Esophagus muscularis mucosa (tissue), 4 donors: ENCODE results near the gene HDDC2.
A peak's percentile ranks its signal among the peaks of the same experiment; 100 is the strongest.

Experiments
- CTCF ChIP-seq, 3 experiments: fragments of 200-600 bp in 2 of 3; fragments of 450-650 bp in 1 of 3; sonication (generic) in 2 of 3; IDR thresholded peaks; one replicate each; pipeline ENCODE4 v1.5.1; 2017 to 2019; ENCODE audit warnings: antibody characterized with exemption in 3 of 3, mild to moderate bottlenecking in 2 of 3, moderate library complexity in 1 of 3
- EP300 ChIP-seq: sonication (generic); formaldehyde crosslinking; IDR thresholded peaks from one replicate; pipeline ENCODE4 v1.6.1; 2017; ENCODE audit warnings: antibody characterized with exemption
- POLR2A ChIP-seq: fragments of 450-650 bp; IDR thresholded peaks from one replicate; pipeline ENCODE4 v1.6.1; 2017; ENCODE audit warnings: antibody characterized with exemption, moderate library complexity, mild to moderate bottlenecking, low read depth

GRCh38 chr6:125310994-125311649, 9.4 kb upstream of the HDDC2 start:
- TF ChIP-seq EP300: no peak
- TF ChIP-seq POLR2A: no peak
- TF ChIP-seq CTCF (IDR thresholded peaks at IDR 0.05): peak; percentile 84 to 88 (median 86)
